Upper lobe of left lung (tissue), 6 donors: ENCODE measurements around the gene SLC25A45. TPM values are rescaled to one million over a fixed set of nuclear protein-coding genes. Genes with fewer than 3 reads are reported as not detected.

ENCODE experiments used
- ATAC-seq, 2 donors: fragments of 200-7000 bp; cut with Tn5 transposase; one replicate each; pipeline ENCODE4 v1.9.1; 2022; ENCODE audit warnings: mild to moderate bottlenecking in 2 of 2, moderate library complexity in 2 of 2; ENCODE audit not compliant: low FRiP score in 2 of 2
- DNase-seq, 2 donors: peaks; one replicate each; pipeline ENCODE4 v3.0.0-alpha.2; 2019 to 2020
- H3K27ac ChIP-seq, 4 donors: fragments of 200-600 bp; sonication (generic); one replicate each; pipeline ENCODE4 v1.5.1; 2016 to 2019
- H3K27me3 ChIP-seq, 4 donors: fragments of 200-600 bp; sonication (generic); one replicate each; pipeline ENCODE4 v1.5.1; 2017 to 2019
- H3K36me3 ChIP-seq, 4 donors: fragments of 200-600 bp; sonication (generic); one replicate each; pipeline ENCODE4 v1.5.1; 2016 to 2019
- H3K4me1 ChIP-seq, 4 donors: fragments of 200-600 bp; sonication (generic); one replicate each; pipeline ENCODE4 v1.5.1; 2018 to 2019
- H3K4me3 ChIP-seq, 4 donors: fragments of 200-600 bp; sonication (generic); one replicate each; pipeline ENCODE4 v1.5.1; 2017 to 2019; ENCODE audit warnings: mild to moderate bottlenecking in 2 of 4, moderate library complexity in 1 of 4
- H3K9me3 ChIP-seq, 4 donors: fragments of 200-600 bp; sonication (generic); one replicate each; pipeline ENCODE4 v1.5.1; 2018 to 2019
- EP300 ChIP-seq, 4 donors: sonication (generic); formaldehyde crosslinking; IDR thresholded peaks; one replicate each; pipeline ENCODE4 v1.5.1; 2017; ENCODE audit warnings: antibody characterized with exemption in 4 of 4, control low read depth in 2 of 4
- POLR2A ChIP-seq, 4 donors: fragments of 450-650 bp; IDR thresholded peaks; one replicate each; pipeline ENCODE4 v1.5.1; 2016 to 2017; ENCODE audit warnings: antibody characterized with exemption in 4 of 4, mild to moderate bottlenecking in 2 of 4
- POLR2AphosphoS5 ChIP-seq, 2 donors: sonication (generic); formaldehyde crosslinking; IDR thresholded peaks; one replicate each; pipeline ENCODE4 v1.5.1; 2017; ENCODE audit warnings: antibody characterized with exemption in 2 of 2
- WGBS, 2 donors: methylation state at CpG; one replicate each; pipeline ENCODE4 v1.1.5; 2017 to 2018; 5-methylcytosine and 5-hydroxymethylcytosine counted together
- total RNA-seq, 6 donors: library from RNA; depleted of rRNA in 4 of 6; stranded (reverse); fragments of >200 nt in 4 of 6; gene quantifications; one replicate each; pipeline versions ENCODE4 v1.1.0 to v1.2.1, GENCODE V29; 2016 to 2021
- TF ChIP-seq, protein P1 (sequence below), 6 experiments: fragments of 450-650 bp in 4 of 6; fragments of 200-600 bp in 2 of 6; sonication (generic) in 2 of 6; IDR thresholded peaks; one replicate each; pipeline ENCODE4 v1.5.1; 2016 to 2019; ENCODE audit warnings: antibody characterized with exemption in 6 of 6
- donor health status: DM: no; HTN: no; CAD: no; lungs with moderate emphysema.
- donor health status: DM: no; HTN: yes; CAD: no; lungs with severe emphysema.

The SLC25A45 gene
- total RNA-seq, 6 donors from 2014 or later, result 5.5 to 40.8 (median 19.4) TPM

DNA sequence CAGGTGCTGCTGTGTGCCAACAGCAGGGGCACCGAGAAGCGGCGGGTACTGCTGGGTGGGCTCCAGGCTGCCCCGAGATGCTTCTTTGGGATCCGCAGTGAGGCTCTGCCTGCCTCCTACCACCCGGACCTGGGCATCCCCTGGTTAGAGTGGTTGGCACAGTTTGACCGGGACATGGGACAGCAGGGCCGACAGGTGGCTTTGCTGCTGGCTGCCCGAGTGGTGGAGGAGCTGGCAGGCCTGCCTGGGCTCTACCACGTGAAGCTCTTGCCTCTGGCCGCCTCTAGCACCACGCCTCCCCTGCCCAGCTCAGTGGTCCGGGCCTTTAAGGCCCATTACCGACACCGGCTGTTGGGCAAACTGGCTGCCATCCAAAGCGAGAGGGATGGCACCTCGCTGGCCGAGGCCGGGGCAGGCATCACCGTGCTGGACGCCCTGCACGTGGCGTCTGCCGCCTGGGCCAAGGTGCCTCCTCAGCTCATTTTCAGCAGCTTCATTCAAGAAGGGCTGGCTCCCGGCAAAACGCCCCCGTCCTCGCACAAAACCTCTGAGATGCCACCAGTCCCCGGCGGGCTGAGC, 26.0 kb downstream of the SLC25A45 start:
- 82 to 92% methylated on average over 16 to 29 of the region's 30 CpGs for WGBS, 2 donors
- H3K27me3 ChIP-seq, result no peaks in the 10 kb centered on the region
- no peaks in the 10 kb centered on the region for H3K9me3 ChIP-seq
- H3K36me3 ChIP-seq, result peaks cover 4 to 19% (median 11%) of the 10 kb centered on the region in 4 donors
- DNase-seq (no peak), ATAC-seq (no peak)
- H3K4me1 ChIP-seq, result peaks cover 16 to 22% (median 21%) of the 10 kb centered on the region in 4 donors
- no peak for TF ChIP-seq POLR2AphosphoS5 (IDR thresholded peaks at IDR 0.05)
- TF ChIP-seq EP300 (IDR thresholded peaks at IDR 0.05), result no peak
- TF ChIP-seq, protein P1, sequence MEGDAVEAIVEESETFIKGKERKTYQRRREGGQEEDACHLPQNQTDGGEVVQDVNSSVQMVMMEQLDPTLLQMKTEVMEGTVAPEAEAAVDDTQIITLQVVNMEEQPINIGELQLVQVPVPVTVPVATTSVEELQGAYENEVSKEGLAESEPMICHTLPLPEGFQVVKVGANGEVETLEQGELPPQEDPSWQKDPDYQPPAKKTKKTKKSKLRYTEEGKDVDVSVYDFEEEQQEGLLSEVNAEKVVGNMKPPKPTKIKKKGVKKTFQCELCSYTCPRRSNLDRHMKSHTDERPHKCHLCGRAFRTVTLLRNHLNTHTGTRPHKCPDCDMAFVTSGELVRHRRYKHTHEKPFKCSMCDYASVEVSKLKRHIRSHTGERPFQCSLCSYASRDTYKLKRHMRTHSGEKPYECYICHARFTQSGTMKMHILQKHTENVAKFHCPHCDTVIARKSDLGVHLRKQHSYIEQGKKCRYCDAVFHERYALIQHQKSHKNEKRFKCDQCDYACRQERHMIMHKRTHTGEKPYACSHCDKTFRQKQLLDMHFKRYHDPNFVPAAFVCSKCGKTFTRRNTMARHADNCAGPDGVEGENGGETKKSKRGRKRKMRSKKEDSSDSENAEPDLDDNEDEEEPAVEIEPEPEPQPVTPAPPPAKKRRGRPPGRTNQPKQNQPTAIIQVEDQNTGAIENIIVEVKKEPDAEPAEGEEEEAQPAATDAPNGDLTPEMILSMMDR (IDR thresholded peaks at IDR 0.05), result no peak
- no peak for TF ChIP-seq POLR2A (IDR thresholded peaks at IDR 0.05)
- H3K27ac ChIP-seq, result no peak overlapping the region
- no peak overlapping the region for H3K4me3 ChIP-seq

DNA sequence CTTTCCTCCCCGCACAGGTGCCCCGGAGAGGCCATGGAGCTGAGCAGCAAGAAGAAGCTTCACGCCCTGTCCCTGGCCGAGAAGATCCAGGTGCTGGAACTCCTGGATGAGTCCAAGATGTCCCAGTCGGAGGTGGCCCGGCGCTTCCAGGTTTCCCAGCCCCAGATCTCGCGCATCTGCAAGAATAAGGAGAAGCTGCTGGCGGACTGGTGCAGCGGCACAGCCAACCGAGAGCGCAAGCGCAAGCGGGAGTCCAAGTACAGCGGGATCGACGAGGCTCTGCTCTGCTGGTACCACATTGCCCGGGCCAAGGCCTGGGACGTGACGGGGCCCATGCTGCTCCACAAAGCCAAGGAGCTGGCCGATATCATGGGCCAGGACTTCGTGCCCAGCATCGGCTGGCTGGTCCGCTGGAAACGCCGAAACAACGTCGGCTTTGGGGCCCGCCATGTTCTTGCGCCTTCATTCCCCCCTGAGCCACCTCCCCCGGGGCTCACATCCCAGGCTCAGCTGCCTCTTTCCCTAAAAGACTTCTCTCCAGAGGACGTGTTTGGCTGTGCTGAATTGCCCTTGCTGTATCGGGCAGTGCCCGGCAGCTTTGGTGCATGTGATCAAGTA, 26.6 kb downstream of the SLC25A45 start:
- 48 to 58% methylated on average over 28 to 35 of the region's 35 CpGs for WGBS, 2 donors
- Histone ChIP-seq H3K27ac (no peak overlapping the region), H3K36me3 (peaks cover 7 to 25% (median 16%) of the 10 kb centered on the region in 4 donors), H3K4me1 (peaks cover 16 to 22% (median 21%) of the 10 kb centered on the region in 4 donors), H3K9me3 (no peaks in the 10 kb centered on the region), H3K4me3 (peak overlapping the region in 3 of 4 donors; percentile 78 to 93 (median 89)), H3K27me3 (no peaks in the 10 kb centered on the region)
- ATAC-seq (peak in 1 of 2 donors; percentile 25), DNase-seq (no peak)
- TF ChIP-seq, protein P1 (IDR thresholded peaks at IDR 0.05), result no peak
- TF ChIP-seq POLR2AphosphoS5 (IDR thresholded peaks at IDR 0.05) (no peak), POLR2A (IDR thresholded peaks at IDR 0.05) (no peak), EP300 (IDR thresholded peaks at IDR 0.05) (no peak)

DNA sequence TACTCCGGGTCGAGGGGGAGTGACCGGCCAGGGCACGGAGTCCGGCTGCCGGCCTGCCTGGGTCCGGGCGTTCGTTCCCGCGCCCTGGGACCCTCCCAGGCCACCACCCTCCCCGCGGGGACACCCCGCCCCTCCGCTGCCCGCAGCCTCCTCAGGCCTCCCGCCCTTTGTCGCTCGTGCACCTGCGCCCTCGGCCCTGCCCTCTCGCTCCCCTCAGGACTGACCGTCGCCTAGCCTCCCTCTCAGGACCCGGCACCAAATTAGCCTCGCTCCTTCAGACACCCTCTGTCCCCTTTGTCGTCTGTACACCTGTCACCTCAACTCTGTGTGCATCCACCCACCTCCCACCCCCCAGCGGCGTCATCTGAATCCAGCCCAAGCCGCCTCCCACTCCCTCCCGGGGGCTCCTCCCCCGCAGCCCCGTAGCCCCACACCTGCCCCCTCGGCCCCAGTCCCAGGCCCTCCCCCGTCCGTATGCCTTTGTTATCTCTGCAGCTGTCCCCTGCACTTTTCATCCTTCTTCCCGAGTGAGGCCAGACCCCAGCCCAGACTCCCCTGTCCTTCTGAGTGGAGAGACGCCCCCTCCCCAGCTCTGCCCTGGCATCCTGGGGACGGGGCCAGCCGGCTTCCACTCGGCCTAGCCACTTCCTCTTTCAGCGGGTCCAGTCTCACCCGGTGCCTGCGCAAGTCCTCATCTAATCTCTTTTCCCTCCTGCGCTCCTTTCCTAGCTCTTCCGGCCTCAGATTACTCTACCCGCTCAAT, 27.3 kb downstream of the SLC25A45 start:
- peaks cover 7 to 32% (median 21%) of the 10 kb centered on the region in 4 donors for H3K36me3 ChIP-seq
- no peaks in the 10 kb centered on the region for H3K27me3 ChIP-seq
- ATAC-seq (peak in 1 of 2 donors; percentile 0), DNase-seq (peak; percentile 70 to 71)
- H3K4me3 ChIP-seq, result peak overlapping the region; percentile 48 to 93 (median 84)
- 2 to 4% methylated on average over 25 to 33 of the region's 47 CpGs for WGBS, 2 donors
- H3K27ac ChIP-seq, result peak overlapping the region in 2 of 4 donors; percentile 11 to 81
- no peaks in the 10 kb centered on the region for H3K9me3 ChIP-seq
- peaks cover 16 to 22% (median 21%) of the 10 kb centered on the region in 4 donors for H3K4me1 ChIP-seq
- TF ChIP-seq POLR2AphosphoS5 (IDR thresholded peaks at IDR 0.05) (no peak), EP300 (IDR thresholded peaks at IDR 0.05) (no peak), POLR2A (IDR thresholded peaks at IDR 0.05) (no peak)
- TF ChIP-seq, protein P1 (IDR thresholded peaks at IDR 0.05), result no peak

DNA sequence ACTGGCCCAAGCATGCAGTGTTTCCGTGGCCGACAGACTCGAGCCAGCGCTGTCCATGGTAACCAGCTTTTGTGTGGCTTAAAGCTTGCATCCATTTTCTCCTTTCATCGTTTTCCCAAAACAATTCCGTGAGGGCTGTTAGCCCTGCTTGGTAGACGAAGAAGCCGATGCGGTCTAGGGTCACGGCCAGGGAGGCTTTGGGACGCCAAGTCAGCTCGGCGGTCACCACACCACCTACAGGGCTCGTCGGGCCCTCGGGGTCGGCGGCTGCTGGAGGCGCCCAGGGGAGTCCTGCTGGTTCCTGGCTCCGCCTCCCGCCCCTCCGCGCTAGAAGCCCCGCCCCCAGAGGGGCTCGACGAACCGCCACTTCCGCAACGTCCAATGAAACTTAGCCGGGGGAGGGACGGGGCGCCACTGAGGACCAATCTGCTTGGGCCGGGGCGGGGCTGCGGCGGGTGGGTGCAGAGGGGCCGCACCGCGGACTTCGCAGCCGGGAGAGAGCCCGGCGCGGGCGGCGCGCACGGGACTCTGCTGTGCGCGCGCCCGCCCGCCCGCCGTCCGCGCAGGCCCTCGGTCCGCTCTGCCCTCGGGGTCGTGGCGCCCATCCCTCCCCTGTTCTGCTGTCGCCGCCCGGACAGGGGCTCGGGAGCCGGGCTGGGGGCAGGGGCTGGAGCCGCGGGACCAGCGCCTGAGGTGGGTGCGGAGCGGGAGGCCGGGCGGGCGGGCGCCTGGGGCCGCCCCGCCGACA, 28.0 kb downstream of the SLC25A45 start, which contains the start of gene TIGD3:
TSS of gene TIGD3 (plus strand) at position 487 of the 748 bp plus-strand sequence. CDS start 1,058 bp downstream, outside the sequence.
- H3K4me3 ChIP-seq, result peak within 1 kb of the TSS; percentile 48 to 93 (median 84)
- ATAC-seq, result peak; percentile 95 to 98
- peak; percentile 97 to 99 for DNase-seq
- TF ChIP-seq POLR2AphosphoS5 (IDR thresholded peaks at IDR 0.05), result peak in 1 of 2 donors; percentile 32
- TF ChIP-seq, protein P1 (IDR thresholded peaks at IDR 0.05), result peak in 2 of 6 experiments; percentile 5 to 8
- TF ChIP-seq EP300 (IDR thresholded peaks at IDR 0.05), result no peak
- peak in 2 of 4 donors; percentile 50 to 82 for TF ChIP-seq POLR2A (IDR thresholded peaks at IDR 0.05)
- H3K4me1 ChIP-seq, result peaks cover 16 to 22% (median 21%) of the 10 kb centered on the region in 4 donors
- peak within 1 kb of the TSS; percentile 28 to 81 (median 47) for H3K27ac ChIP-seq
- no peaks in the 10 kb centered on the region for H3K9me3 ChIP-seq
- WGBS, 2 donors, result 1% methylated on average over 9 to 37 of the region's 79 CpGs
- peaks cover 7 to 40% (median 28%) of the 10 kb centered on the region in 4 donors for H3K36me3 ChIP-seq
- H3K27me3 ChIP-seq, result no peaks in the 10 kb centered on the region
